Stimulated activated CD8-positive, alpha-beta memory T cell treated with anti-CD3 and anti-CD28 coated beads, Interleukin-7, amount 100 ng/mL, for 1 hour (primary cell): ENCODE measurements around the gene FTSJ3.
"Not testable (repeated sequence)": the region's sequence is repeated elsewhere in the genome, so short reads cannot be mapped to it uniquely, and the experiment has no call there.

Experiments
- DNase-seq, 2 donors: peaks; one replicate each; pipeline ENCODE4 v3.0.0-alpha.2; 2020; ENCODE audit warnings: low read depth in 2 of 2

The FTSJ3 gene

GRCh38 chr17:63830278-63830677, 2.8 kb upstream of the FTSJ3 start:
- DNase-seq = no peak

DNA sequence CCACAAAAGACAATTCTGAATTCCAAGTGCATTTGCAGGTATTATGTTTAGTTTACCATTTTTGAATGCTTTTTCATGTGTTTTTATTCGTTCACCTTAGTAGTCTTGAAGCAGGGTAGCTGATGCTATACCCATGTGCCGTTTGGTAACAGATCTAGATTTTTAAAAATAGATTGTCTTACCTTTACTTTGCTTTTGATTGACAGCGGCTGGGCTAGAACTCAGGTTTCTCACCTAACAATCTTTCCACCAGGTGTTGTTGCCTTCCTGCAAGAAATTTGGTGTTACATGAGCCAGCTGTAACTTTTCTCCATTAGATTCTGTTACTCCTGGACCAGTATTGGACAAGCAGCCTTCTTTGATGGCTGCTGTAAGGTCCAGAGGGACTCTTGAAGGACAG, 1.5 kb upstream of the FTSJ3 start:
- DNase-seq = no peak

- DNase-seq = no peak
Measured at GRCh38 chr17:63827801-63828221, 348 bp upstream of the FTSJ3 start.

- no peak for DNase-seq
Measured at GRCh38 chr17:63826468-63827001, 928 bp downstream of the FTSJ3 start.

- DNase-seq = no peak
Measured at GRCh38 chr17:63824362-63824761, 3.1 kb downstream of the FTSJ3 start.

DNA sequence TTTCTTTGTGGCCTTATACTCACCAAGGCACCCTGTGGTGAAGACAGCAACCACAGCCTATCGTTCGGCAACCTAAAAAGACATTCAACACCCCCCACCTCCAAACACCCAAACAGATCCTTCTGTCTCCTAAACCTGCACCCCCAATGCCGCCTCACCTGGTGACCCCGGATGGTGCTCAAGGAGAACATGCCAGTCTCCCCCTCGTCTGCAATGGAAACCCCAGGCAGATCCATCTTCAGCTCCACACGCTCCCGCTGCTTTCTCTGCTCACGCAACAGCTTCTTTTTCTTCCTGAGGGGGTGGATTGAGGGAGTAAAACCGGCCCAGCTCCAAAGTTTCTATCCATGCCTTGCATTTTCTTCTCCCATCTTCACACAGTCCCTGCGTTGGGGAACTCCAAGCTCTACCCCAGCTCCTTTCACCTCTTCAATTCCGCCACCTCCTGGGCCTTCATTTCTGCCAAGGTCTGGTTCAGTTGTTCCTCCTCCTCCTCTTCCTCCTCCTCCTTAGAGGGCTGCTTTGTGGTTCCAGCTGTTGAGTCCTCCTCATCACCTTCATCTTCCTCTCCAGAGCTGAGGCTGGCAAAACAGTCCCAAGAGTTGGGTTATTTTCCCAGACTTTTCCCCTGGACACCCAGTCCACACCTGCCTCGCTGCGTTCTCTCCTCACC, 3.7 kb downstream of the FTSJ3 start:
- no peak for DNase-seq

DNA sequence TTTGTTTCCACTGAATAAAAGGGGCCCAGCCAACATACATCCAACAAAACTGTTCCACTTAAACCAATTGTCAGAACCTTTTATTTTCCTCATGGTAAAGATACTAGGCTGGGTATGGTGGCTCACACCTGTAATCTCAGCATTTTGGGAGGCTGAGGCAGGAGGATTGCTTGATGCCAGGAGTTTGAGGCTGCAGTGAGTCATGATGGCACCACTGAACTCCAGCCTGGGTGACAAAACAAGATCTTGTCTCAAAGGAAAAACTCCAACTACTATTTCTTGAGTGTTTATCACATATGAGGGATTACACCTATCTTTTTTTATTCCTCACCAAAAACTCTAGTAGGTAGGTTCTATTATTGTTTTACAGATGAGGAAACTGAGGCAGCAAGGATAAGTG, 4.9 kb downstream of the FTSJ3 start:
- no peak for DNase-seq

DNA sequence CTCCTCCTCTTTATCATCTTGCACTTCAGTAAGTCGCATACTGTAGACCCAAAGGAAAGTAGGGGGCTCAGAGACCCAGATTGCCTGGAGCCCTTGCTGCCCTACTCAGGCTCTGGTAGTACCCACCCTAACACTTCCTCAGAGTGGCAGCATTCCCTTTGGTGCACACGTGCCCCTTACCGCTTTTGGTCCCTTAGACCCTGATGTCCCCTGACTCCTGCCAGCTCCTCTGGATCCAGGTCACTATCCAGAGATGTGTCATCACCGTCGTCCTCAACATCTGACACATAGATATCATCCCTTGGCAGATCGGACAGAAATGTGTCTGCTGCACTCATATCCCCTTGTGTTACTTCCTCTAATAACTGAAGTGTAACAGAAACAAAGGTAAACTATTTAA, 5.7 kb downstream of the FTSJ3 start:
- DNase-seq = no peak

DNA sequence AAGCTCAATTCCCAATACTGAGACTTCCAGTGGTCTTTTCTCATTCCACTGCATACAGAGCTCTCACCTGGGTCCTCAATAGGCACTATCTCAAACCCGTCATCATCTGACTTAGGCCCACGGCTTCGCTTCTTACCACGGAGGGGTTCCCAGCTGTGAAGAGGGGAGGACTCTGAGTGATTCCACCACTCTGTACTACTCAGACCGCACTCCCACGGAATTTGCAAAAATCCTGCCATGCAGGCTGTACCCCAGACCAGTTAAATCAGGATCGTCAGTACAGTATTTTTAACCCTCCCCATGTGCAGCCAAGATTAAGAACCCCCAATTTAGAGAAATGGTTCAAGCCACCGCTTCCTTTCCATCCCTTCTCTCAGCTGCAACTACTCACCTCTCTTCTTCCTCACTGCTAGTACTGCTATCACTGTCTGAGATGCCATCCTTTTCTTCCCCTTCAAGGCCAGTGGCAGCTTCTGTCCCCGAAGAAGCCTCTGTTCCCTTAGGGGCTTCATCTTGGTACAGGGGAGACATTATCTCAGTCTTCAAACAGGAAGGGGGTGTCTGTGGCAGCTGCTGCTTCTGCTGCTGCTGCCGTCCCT, 6.4 kb downstream of the FTSJ3 start:
- no peak for DNase-seq

DNA sequence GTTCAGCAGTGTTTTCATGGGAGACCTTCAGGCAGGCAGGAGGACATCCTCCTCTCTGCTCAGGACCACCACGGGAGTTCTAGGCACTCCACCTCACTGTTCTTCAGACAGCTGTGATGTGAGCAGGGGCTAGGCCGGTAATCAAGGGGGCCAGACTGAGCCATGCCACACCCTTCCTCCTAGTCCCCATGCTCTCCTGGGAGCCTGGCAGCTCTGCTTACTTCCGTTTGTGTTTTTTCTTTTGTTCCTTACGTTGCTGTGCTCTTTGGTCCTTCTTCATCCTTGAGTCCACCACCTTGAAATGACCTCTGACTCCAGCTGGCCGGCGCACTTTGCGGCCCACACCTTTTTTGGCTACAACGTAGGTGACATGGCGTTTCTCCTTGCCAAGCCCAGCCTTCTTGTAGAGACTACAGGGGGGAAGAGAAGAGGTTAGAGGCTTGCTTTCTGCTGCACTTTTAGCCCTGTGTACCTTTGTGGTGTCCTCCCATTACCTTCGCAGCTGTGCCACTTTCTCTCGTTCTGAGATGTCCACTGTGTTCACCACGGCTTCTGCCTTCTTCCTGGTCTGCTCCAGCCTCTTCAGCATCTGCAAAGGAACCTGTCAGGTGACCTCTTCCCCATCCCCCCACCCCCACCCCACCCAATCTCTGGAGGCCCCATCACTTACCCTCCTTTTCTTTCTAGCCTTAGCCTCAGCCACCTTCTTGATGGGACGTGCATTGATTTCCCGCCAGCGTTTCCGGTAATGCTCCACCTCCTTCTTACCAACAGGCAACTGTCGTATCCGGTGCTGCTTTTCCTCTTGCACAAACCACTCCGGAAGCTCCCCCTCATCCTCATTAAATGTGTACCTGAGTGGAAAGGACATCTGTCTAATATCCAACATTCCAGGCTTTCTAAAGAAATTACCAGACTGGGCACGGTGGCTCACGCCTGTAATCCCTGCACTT, 7.6 kb downstream of the FTSJ3 start:
- no peak for DNase-seq

DNA sequence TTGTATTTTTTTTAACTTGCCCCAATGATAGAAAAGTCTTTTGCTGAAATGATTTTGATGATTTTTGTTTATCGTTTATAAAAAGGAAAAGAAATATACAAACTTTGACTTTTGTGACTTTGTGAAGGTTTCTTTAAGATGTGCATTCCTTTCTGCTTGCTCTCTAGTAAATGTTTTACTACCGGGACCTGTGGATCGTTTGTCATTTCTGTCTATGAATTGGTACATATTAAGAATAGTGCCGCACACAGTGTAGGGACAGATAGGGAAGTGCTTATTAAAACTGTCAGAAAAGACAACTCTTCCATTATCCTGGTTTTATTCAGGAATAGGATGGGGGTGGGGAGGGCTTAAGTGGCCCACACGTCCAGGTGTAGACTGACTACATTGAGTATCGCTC, 8.3 kb downstream of the FTSJ3 start:
- DNase-seq = no peak

DNA sequence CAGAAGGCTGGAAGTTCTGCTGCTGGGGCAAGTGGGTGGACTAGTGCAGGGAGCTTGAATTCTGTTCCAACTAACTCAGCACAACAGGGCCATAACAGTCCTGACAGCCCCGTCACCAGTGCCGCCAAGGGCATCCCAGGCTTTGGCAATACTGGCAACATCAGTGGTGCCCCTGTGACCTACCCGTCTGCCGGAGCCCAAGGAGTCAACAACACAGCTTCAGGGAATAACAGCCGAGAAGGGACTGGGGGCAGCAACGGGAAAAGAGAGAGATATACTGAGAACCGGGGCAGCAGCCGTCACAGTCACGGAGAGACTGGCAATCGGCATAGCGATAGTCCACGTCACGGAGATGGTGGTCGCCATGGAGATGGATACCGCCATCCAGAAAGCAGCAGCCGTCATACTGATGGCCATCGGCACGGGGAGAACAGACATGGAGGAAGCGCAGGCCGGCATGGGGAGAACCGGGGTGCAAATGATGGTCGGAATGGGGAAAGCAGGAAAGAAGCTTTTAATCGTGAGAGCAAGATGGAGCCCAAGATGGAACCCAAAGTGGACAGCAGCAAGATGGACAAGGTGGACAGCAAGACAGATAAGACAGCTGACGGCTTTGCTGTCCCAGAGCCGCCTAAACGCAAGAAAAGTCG, 9.6 kb downstream of the FTSJ3 start:
- DNase-seq = no peak

GRCh38 chr17:63816669-63817068, 10.8 kb downstream of the FTSJ3 start:
- no peak for DNase-seq

- DNase-seq = no peak
Measured at GRCh38 chr17:63816123-63816522, 11.3 kb downstream of the FTSJ3 start.

GRCh38 chr17:63809970-63810369, 17.5 kb downstream of the FTSJ3 start:
- no peak for DNase-seq

DNA sequence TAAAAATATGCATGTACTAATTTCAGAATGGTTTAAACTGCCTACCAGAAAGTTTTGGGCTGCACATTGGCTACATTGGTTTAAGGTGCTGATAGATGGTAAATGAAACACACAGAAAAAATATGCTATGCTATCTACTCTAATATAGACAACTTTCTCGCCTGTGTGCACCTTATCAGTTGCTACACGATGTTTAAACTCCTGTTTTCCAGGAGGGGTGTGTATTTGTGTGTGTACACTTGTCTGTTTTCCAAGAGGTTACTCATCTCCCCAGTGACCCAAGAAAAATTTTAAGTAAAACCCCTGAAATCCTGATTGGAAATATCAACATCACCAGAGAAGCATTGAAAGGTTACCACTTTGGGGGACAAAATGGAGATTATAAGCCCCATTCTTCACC, 21.9 kb downstream of the FTSJ3 start:
- DNase-seq = no peak

- no peak for DNase-seq
Measured at GRCh38 chr17:63804328-63804727, 23.1 kb downstream of the FTSJ3 start.

DNA sequence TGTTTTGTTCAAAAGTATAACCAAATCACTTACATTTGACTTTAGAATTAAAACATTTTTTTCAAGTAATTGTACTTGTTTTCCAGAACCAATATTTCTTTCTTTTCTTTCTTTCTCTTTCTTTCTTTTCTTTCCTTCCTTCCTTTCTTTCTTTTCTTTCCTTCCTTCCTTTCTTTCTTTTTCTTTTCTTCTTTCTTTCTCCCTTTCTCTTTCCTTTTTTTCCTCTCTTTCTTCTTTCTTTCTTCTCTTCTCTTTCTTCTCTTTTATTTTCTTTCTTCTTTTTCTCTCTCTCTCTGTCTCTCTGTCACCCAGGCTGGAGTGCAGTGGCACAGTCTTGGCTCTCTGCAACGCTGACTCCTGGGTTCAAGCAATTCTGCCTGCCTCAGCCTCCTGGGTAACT, 26.7 kb downstream of the FTSJ3 start:
- no peak for DNase-seq

DNA sequence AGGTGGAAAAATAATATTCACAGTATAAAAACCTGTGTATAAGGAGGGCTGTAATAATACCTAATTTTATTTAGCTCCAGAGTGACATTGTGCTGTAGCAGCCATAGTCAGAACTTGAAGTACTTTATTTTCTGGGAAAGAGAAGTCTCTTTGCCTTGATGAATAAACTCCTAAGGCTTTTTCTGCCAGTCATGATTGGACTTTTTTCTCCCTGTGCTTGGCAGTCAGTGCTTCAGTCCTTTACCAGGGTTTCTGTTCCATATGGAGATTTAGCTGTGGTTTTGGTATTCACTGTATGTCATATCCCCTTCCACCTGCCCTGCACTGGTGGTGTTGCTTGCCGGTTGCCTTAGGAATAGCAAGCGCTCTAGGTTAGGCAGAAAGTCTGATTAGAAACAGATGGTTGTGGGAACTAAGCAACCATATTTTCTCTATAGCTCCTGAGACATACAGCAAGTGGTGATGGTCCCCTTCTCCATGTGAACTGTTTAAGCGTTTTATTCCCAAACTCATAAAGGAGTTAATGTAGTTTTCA, 28.8 kb downstream of the FTSJ3 start:
- DNase-seq = no peak

DNA sequence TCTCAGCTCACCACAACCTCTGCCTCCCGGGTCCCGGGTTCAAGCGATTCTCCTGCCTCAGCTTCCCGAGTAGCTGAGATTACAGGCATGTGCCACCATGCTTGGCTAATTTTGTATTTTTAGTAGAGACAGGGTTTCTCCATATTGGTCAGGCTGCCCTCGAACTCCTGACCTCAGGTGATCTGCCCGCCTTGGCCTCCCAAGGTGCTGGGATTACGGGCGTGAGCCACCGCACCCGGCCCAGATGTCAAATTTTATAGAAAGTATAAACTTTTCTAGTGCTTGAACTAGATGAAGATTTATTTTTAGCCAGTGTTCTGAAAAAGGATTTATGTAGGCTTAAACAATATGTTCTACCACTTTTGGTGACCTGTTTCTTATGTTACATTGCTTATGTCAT, 31.1 kb downstream of the FTSJ3 start:
- DNase-seq = not testable (repeated sequence)

GRCh38 chr17:63792055-63792729, 35.3 kb downstream of the FTSJ3 start:
- no peak for DNase-seq
